Thyroid gland (tissue), 4 donors: ENCODE results near the gene COL21A1. TPM values are rescaled to one million over a fixed set of nuclear protein-coding genes. Genes with fewer than 3 reads are reported as not detected.

Experiments
- DNase-seq, 2 donors: peaks; one replicate each; pipeline ENCODE4 v3.0.0-alpha.2; 2019
- H3K27ac ChIP-seq, 3 donors: fragments of 200-600 bp; sonication (generic); 1 replicate in 2 of 3; 2 replicates in 1 of 3; pipeline ENCODE4 v1.5.1; 2016 to 2019; ENCODE audit warnings: mild to moderate bottlenecking in 1 of 3, moderate library complexity in 1 of 3
- H3K27me3 ChIP-seq: fragments of 200-600 bp; sonication (generic); one replicate; pipeline ENCODE4 v1.5.1; 2019
- H3K36me3 ChIP-seq, 2 donors: fragments of 200-600 bp; sonication (generic); one replicate each; pipeline ENCODE4 v1.5.1; 2016 to 2019
- H3K4me1 ChIP-seq, 2 donors: fragments of 200-600 bp; sonication (generic); one replicate each; pipeline ENCODE4 v1.5.1; 2017 to 2019
- H3K4me3 ChIP-seq, 3 donors: fragments of 200-600 bp; sonication (generic); replicated peaks in 1 of 3; 1 replicate in 2 of 3; 2 replicates in 1 of 3; pipeline ENCODE4 v1.5.1; 2016; ENCODE audit warnings: mild to moderate bottlenecking in 1 of 3
- H3K9me3 ChIP-seq: fragments of 200-600 bp; sonication (generic); one replicate; pipeline ENCODE4 v1.5.1; 2017
- CTCF ChIP-seq, 6 experiments: fragments of 200-600 bp in 3 of 6; fragments of 450-650 bp in 3 of 6; sonication (generic) in 3 of 6; IDR thresholded peaks; one replicate each; pipeline ENCODE4 v1.5.1; 2016 to 2019; ENCODE audit warnings: antibody characterized with exemption in 6 of 6, mild to moderate bottlenecking in 2 of 6, inconsistent platforms in 1 of 6, moderate library complexity in 1 of 6
- POLR2A ChIP-seq, 2 donors: fragments of 450-650 bp; IDR thresholded peaks; one replicate each; pipeline ENCODE4 v1.6.1; 2017; ENCODE audit warnings: antibody characterized with exemption in 2 of 2, mild to moderate bottlenecking in 2 of 2, moderate library complexity in 1 of 2
- WGBS, 2 donors: methylation state at CpG; one replicate each; pipeline ENCODE4 v1.1.5; 2017; 5-methylcytosine and 5-hydroxymethylcytosine counted together
- intact Hi-C: fragments of 100-400 bp; cut with DNase I; formaldehyde crosslinking; loops from one replicate; pipeline ENCODE4 v1.15.1; 2023
- total RNA-seq, 4 donors: library from RNA; depleted of rRNA; stranded (reverse); fragments of >200 nt; gene quantifications; one replicate each; pipeline ENCODE4 v1.2.3, GENCODE V29; 2016

COL21A1 gene
- total RNA-seq, result 1 to 10 TPM; 1.6 to 8.8 (median 3.0) TPM

GRCh38 chr6:56246881-56247653, at the start of gene COL21A1:
Gene COL21A1 (minus strand): TSS chr6:56247580. CDS start chr6:56182618, 64,962 bp downstream.
- intact Hi-C loops, result no loop called here
- no peaks in the 10 kb centered on the region for H3K9me3 ChIP-seq
- H3K27ac ChIP-seq, result peak within 1 kb of the TSS; percentile 4 to 27 (median 17)
- WGBS, 2 donors, result 4 to 8% methylated on average over 26 to 28 of the region's 36 CpGs
- H3K27me3 ChIP-seq, result no peaks in the 10 kb centered on the region
- H3K4me3 ChIP-seq, result peak within 1 kb of the TSS; percentile 6 to 34 (median 32)
- peaks cover 9 to 22% of the 10 kb centered on the region in 2 donors for H3K4me1 ChIP-seq
- no peaks in the 10 kb centered on the region for H3K36me3 ChIP-seq
- DNase-seq, result peak; percentile 58 to 62
- TF ChIP-seq POLR2A (IDR thresholded peaks at IDR 0.05) (no peak), CTCF (IDR thresholded peaks at IDR 0.05) (no peak)

DNA sequence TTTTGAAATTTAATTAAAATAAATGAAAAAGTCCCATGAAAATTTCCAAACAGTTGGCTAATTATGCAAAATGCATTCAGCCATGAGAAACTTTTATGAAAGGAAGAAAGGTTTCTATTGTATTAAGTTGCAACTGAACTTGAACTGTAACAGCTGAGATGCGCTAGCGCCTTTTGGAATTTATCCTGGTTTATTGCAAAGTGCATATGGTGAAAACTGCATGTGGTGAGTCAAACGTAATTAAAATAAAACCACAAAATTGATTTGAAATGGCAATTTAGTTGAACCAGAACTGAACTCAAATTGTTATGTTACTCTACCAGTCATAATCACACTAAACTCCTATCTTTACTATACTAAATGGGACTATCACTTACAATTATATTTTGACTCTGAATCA, 46.4 kb upstream of the COL21A1 start:
- TF ChIP-seq POLR2A (IDR thresholded peaks at IDR 0.05) (no peak), CTCF (IDR thresholded peaks at IDR 0.05) (no peak)
- DNase-seq, result no peak
- Histone ChIP-seq H3K4me1 (no peaks in the 10 kb centered on the region), H3K27ac (no peak overlapping the region), H3K36me3 (no peaks in the 10 kb centered on the region), H3K27me3 (no peaks in the 10 kb centered on the region), H3K4me3 (no peak overlapping the region), H3K9me3 (no peaks in the 10 kb centered on the region)
- 84 to 87% methylated on average over 3 of the region's 3 CpGs for WGBS, 2 donors
- intact Hi-C loops, result loop anchor here (5.0 kb wide), 1 partner anchor 311 kb away; no protein-coding TSS in a partner anchor

- no peak overlapping the region for H3K27ac ChIP-seq
- H3K9me3 ChIP-seq, result no peaks in the 10 kb centered on the region
- H3K27me3 ChIP-seq, result no peaks in the 10 kb centered on the region
- DNase-seq, result peak in 1 of 2 donors; percentile 11
- no peak overlapping the region for H3K4me3 ChIP-seq
- no peaks in the 10 kb centered on the region for H3K4me1 ChIP-seq
- TF ChIP-seq CTCF (IDR thresholded peaks at IDR 0.05) (peak in 4 of 6 experiments; percentile 47 to 79 (median 54)), POLR2A (IDR thresholded peaks at IDR 0.05) (no peak)
- no peaks in the 10 kb centered on the region for H3K36me3 ChIP-seq
- 56 to 74% methylated on average over 1 of the region's 1 CpG for WGBS, 2 donors
- intact Hi-C loops, result loop anchor here (5.0 kb wide), 1 partner anchor 310 kb away; no protein-coding TSS in a partner anchor
These were observed 45.3 kb upstream of the COL21A1 start for GRCh38 chr6:56292505-56293181.

DNA sequence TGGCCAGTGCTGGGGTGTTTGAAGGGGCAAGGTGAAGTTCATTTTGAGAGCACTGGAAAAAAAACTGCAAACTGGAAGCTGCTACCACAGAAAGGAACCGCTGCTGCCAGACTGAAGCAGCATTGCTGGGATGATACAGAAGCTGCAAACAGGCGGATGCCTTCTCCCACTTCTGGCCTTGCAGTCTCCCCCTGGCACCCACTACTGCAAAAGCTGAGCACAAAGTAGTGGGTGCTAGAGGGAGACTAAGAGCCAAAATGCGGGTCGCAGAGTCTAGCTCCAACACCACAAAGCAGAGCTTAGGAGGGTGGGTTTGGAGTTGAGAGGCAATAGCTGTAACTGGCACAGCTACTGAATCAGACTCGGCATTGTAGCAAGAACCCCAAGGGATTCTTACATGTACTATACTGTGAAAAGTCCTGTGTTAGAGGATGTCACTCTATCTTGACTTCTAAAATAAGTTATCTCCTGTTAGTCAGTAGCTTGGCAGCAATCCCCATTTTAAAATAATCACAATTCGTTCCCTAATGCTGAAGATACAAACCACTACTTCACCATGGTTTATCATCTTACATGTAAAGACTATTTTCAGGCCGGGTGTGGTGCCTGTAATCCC, 44.0 kb upstream of the COL21A1 start:
- Histone ChIP-seq H3K36me3 (no peaks in the 10 kb centered on the region), H3K4me3 (no peak overlapping the region), H3K4me1 (no peaks in the 10 kb centered on the region), H3K9me3 (no peaks in the 10 kb centered on the region), H3K27me3 (no peaks in the 10 kb centered on the region), H3K27ac (no peak overlapping the region)
- DNase-seq, result no peak
- intact Hi-C loops, result loop anchor here (5.0 kb wide), 1 partner anchor 309 kb away; no protein-coding TSS in a partner anchor
- WGBS, 2 donors, result 68 to 73% methylated on average over 7 of the region's 7 CpGs
- TF ChIP-seq POLR2A (IDR thresholded peaks at IDR 0.05), result no peak
- TF ChIP-seq CTCF (IDR thresholded peaks at IDR 0.05), result no peak
